IMR-90 (cell line): ENCODE measurements around the gene RPP30. TPM values are rescaled to one million over a fixed set of nuclear protein-coding genes. Genes with fewer than 3 reads are reported as not detected.

Experiments used
- ATAC-seq: fragments of 200-7000 bp; cut with Tn5 transposase; 2 replicates; pipeline ENCODE4 v1.9.1; 2020; ENCODE audit warnings: low read depth, mild to moderate bottlenecking, moderate library complexity
- BruUV-seq: library from RNA; stranded (reverse); fragments of 400-500 nt; replicated peaks from 2 replicates; lab custom pipeline; 2021; lab: Mats Ljungman, UMichigan
- CTCF ChIA-PET: fragments of 300-600 bp; formaldehyde crosslinking; extraction: SDS; loops from one replicate; lab custom pipeline; 2021; ENCODE audit warnings: antibody characterized with exemption; lab: Yijun Ruan, JAX
- POLR2A ChIA-PET: fragments of 300-600 bp; sonication (Branson Sonifier 250); formaldehyde crosslinking; loops from one replicate; lab custom pipeline; 2022; ENCODE audit warnings: antibody characterized with exemption; ENCODE audit not compliant: unreplicated experiment; lab: Charles Lee
- DNase-seq: peaks from one replicate; pipeline ENCODE4 v3.0.0; 2013
- H2AFZ ChIP-seq: replicated peaks from 2 replicates; pipeline ENCODE3; 2013; ENCODE audit warnings: low read length, mild to moderate bottlenecking; ENCODE audit not compliant: poor library complexity
- H2AK5ac ChIP-seq: 2 replicates; pipeline ENCODE4 v1.6.1; 2013; ENCODE audit warnings: low read depth, low read length, inconsistent platforms
- H2AK9ac ChIP-seq: replicated peaks from 2 replicates; pipeline ENCODE3; 2013; ENCODE audit warnings: mild to moderate bottlenecking, low read depth, low read length, moderate library complexity; ENCODE audit not compliant: poor library complexity
- H2BK120ac ChIP-seq: 2 replicates; pipeline ENCODE4 v1.6.1; 2013; ENCODE audit warnings: low read depth, low read length, inconsistent platforms
- H2BK15ac ChIP-seq: 3 replicates; pipeline ENCODE4 v1.6.1; 2013; ENCODE audit warnings: low read depth, low read length, inconsistent platforms
- H2BK20ac ChIP-seq: 2 replicates; pipeline ENCODE4 v1.6.1; 2013; ENCODE audit warnings: low read depth, mild to moderate bottlenecking, inconsistent platforms, low read length, moderate library complexity
- H2BK5ac ChIP-seq: 2 replicates; pipeline ENCODE4 v1.6.1; 2013; ENCODE audit warnings: mild to moderate bottlenecking, low read depth, low read length, inconsistent platforms; ENCODE audit not compliant: poor library complexity, severe bottlenecking
- H3K14ac ChIP-seq: replicated peaks from 2 replicates; pipeline ENCODE4 v1.6.1; 2013; ENCODE audit warnings: low read depth, low read length, inconsistent platforms
- H3K18ac ChIP-seq: 2 replicates; pipeline ENCODE4 v1.6.1; 2013; ENCODE audit warnings: low read depth, low read length, control low read depth
- H3K23ac ChIP-seq: 2 replicates; pipeline ENCODE4 v1.6.1; 2013; ENCODE audit warnings: low read depth, low read length, inconsistent platforms
- H3K27ac ChIP-seq: 2 replicates; pipeline ENCODE4 v1.5.1; 2013; ENCODE audit warnings: mild to moderate bottlenecking, control low read depth, low read length; ENCODE audit not compliant: insufficient read depth
- H3K27me3 ChIP-seq: 2 replicates; pipeline ENCODE4 v1.6.1; 2013; ENCODE audit warnings: low read length; ENCODE audit not compliant: control insufficient read depth, insufficient read depth
- H3K36me3 ChIP-seq: 2 replicates; pipeline ENCODE4 v1.6.1; 2013; ENCODE audit warnings: low read length, mixed read lengths; ENCODE audit not compliant: control insufficient read depth, insufficient read depth
- H3K4ac ChIP-seq: 2 replicates; pipeline ENCODE4 v1.6.1; 2013; ENCODE audit warnings: low read depth, low read length, inconsistent platforms
- H3K4me1 ChIP-seq: 2 replicates; pipeline ENCODE4 v1.6.1; 2013; ENCODE audit warnings: low read length, mixed read lengths; ENCODE audit not compliant: control insufficient read depth, insufficient read depth
- H3K4me2 ChIP-seq: 2 replicates; pipeline ENCODE4 v1.6.1; 2013; ENCODE audit warnings: low read depth, mild to moderate bottlenecking, control low read depth, low read length, moderate library complexity
- H3K4me3 ChIP-seq: 2 replicates; pipeline ENCODE4 v1.5.1; 2013; ENCODE audit warnings: low read depth, mild to moderate bottlenecking, control low read depth, low read length, moderate library complexity; ENCODE audit not compliant: insufficient read depth
- H3K56ac ChIP-seq: 2 replicates; pipeline ENCODE4 v1.6.1; 2013; ENCODE audit warnings: low read length, inconsistent platforms; ENCODE audit not compliant: insufficient read depth; ENCODE audit errors: extremely low read depth
- H3K79me1 ChIP-seq, 2 experiments: 2 replicates each; pipeline ENCODE4 v1.6.1; 2013; ENCODE audit warnings: low read length in 2 of 2, inconsistent platforms in 1 of 2, low read depth in 1 of 2
- H3K9ac ChIP-seq: 2 replicates; pipeline ENCODE4 v1.6.1; 2013; ENCODE audit warnings: low read depth, low read length, control low read depth
- H3K9me1 ChIP-seq: 2 replicates; pipeline ENCODE4 v1.6.1; 2013; ENCODE audit warnings: low read length, inconsistent platforms; ENCODE audit not compliant: insufficient read depth
- H3K9me3 ChIP-seq: 2 replicates; pipeline ENCODE4 v1.6.1; 2013; ENCODE audit warnings: low read length; ENCODE audit not compliant: control insufficient read depth, insufficient read depth
- H4K20me1 ChIP-seq: 2 replicates; pipeline ENCODE4 v1.6.1; 2013; ENCODE audit warnings: low read length, inconsistent platforms; ENCODE audit not compliant: insufficient read depth
- H4K5ac ChIP-seq: 2 replicates; pipeline ENCODE4 v1.6.1; 2013; ENCODE audit warnings: mild to moderate bottlenecking, low read depth, low read length, control low read depth
- H4K8ac ChIP-seq, 2 experiments: 2 replicates each; pipeline ENCODE4 v1.6.1; 2013; ENCODE audit warnings: low read depth in 2 of 2, low read length in 2 of 2, control low read depth in 1 of 2, inconsistent platforms in 1 of 2
- H4K91ac ChIP-seq: 2 replicates; pipeline ENCODE4 v1.6.1; 2013; ENCODE audit warnings: low read depth, low read length, inconsistent platforms; ENCODE audit not compliant: insufficient read depth
- BHLHE40 ChIP-seq: fragments of 150-350 bp; IDR thresholded peaks from 2 replicates; pipeline ENCODE4 v1.6.1; 2016; ENCODE audit warnings: mild to moderate bottlenecking, low read depth, low read length
- MXI1 ChIP-seq: IDR thresholded peaks from 2 replicates; pipeline ENCODE4 v1.6.1; 2012; ENCODE audit warnings: low read depth, mild to moderate bottlenecking, low read length, moderate library complexity, borderline replicate concordance
- RFX5 ChIP-seq: IDR thresholded peaks from 2 replicates; pipeline ENCODE4 v1.8.0; 2012; ENCODE audit warnings: low read depth, mild to moderate bottlenecking, low read length, moderate library complexity
- SMC3 ChIP-seq: fragments of 150-350 bp; IDR thresholded peaks from 2 replicates; pipeline ENCODE4 v1.6.1; 2016; ENCODE audit warnings: low read depth, mild to moderate bottlenecking, antibody characterized with exemption, low read length, moderate library complexity
- WGBS, 2 experiments: methylation state at CpG; one replicate each; pipeline versions ENCODE4 v1.1.5 to v1.1.7; 2013; ENCODE audit warnings: missing lambda C conversion rate in 2 of 2; ENCODE audit not compliant: insufficient read length in 1 of 2; ENCODE audit errors: extremely low coverage in 2 of 2; 5-methylcytosine and 5-hydroxymethylcytosine counted together
- dilution Hi-C: fragments of 300-500 bp; cut with HindIII; formaldehyde crosslinking; loops from one replicate; pipeline ENCODE4 v1.14.3; 2018; ENCODE audit warnings: low sequenced_read_pairs; ENCODE audit not compliant: unreplicated experiment
- in situ Hi-C: fragments of 300-500 bp; cut with MboI; formaldehyde crosslinking; loops from 3 replicates; pipeline ENCODE4 v1.14.3; 2019; ENCODE audit warnings: low sequenced_read_pairs, inconsistent platforms, mixed read lengths
- intact Hi-C: fragments of 100-400 bp; cut with micrococcal nuclease; formaldehyde crosslinking; loops from 2 replicates; pipeline ENCODE4 v1.10.0; 2022
- polyA plus RNA-seq, 3 experiments: library from polyadenylated mRNA; depleted of rRNA; stranded (reverse); fragments of >200 nt; gene quantifications; 2 replicates each; pipeline ENCODE4 v1.2.3, GENCODE V29; 2012; ENCODE audit warnings: low replicate concordance in 1 of 3
- total RNA-seq: library from RNA; depleted of rRNA; stranded (reverse); fragments of >200 nt; gene quantifications from 2 replicates; pipeline ENCODE4 v1.2.3, GENCODE V29; 2012

Gene RPP30
- total and polyA plus RNA-seq, 2 of the 4 experiments (the other 2 are of a cell fraction) = 27.6 to 45.2 TPM

DNA sequence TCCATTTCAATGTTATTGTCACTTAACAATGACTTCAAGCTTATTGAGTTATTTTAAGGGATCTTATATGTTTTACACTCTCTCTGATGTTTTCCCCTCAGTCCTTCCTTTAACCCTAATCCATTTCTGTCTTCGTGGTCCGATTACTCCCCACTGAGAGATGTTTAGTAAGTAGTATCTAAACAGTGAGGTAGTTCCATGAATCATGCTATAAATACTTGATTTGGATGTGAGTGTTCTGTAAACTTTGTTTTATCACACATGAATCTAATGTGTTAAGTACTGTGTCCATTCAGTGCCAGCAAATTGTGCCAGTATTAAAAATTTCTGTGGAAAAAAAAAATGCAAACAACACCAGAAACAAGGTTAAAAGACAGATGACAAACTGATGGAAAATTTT, 18.6 kb downstream of the RPP30 start:
- Histone ChIP-seq H3K18ac (no peak overlapping the region), H3K23ac (no peak overlapping the region), H3K4me2 (peak overlapping the region; percentile 2; the same call in 1 of the 2 replicates), H3K4me3 (no peak overlapping the region), H3K14ac (no peak overlapping the region), H3K36me3 (peaks cover 11% of the 10 kb centered on the region), H3K27me3 (no peaks in the 10 kb centered on the region), H2AK9ac (no peak overlapping the region), H2BK15ac (no peak overlapping the region), H2BK5ac (peak overlapping the region; percentile 7), H3K4ac (no peak overlapping the region), H2AFZ (no peak overlapping the region), H4K5ac (no peak overlapping the region), H3K4me1 (peaks cover 15% of the 10 kb centered on the region), H3K9me3 (no peaks in the 10 kb centered on the region), H3K9me1 (0 out of 2 replicates have a peak, but pooled peaks cover 4% of the 10 kb centered on the region), H3K27ac (no peak overlapping the region), H3K79me1 (peaks cover 3 to 15% of the 10 kb centered on the region in 2 experiments; a peak in 3 of 4 replicates), H2BK20ac (no peak overlapping the region), H3K9ac (no peak overlapping the region), H2BK120ac (no peak overlapping the region), H4K8ac (no peak overlapping the region; a peak in 1 of 4 replicates), H2AK5ac (no peak overlapping the region), H4K20me1 (no peaks in the 10 kb centered on the region), H3K56ac (no peak overlapping the region), H4K91ac (no peak overlapping the region)
- dilution Hi-C loops (loop anchor here (25.0 kb wide), 1 partner anchor 372 kb away; no protein-coding TSS in a partner anchor), intact Hi-C loops (no loop called here), in situ Hi-C loops (no loop called here)
- POLR2A ChIA-PET = no interaction called here
- no peak for TF ChIP-seq MXI1
- no peak for TF ChIP-seq RFX5
- TF ChIP-seq SMC3 = no peak
- TF ChIP-seq BHLHE40 = no peak
- DNase-seq (peak; percentile 61), ATAC-seq (peak; percentile 88)
- no TSS peak for BruUV-seq
- no CpG with 5 or more reads among the region's 2 CpGs for WGBS, 2 experiments
- CTCF ChIA-PET = interaction anchor here (1.0 to 1.2 kb wide), 2 partner anchors 10 to 21 kb away, joined by 3 to 5 read pairs; no protein-coding TSS in a partner anchor
